GM19467 (cell line): ENCODE data around the gene NMT1.

Source experiments
- ATAC-seq: cut with Tn5 transposase; IDR thresholded peaks from one replicate; pipeline ENCODE4 v1.9.1; 2021; ENCODE audit warnings: mild to moderate bottlenecking, moderate library complexity; ENCODE audit not compliant: unreplicated experiment

NMT1 gene

GRCh38 chr17:45104029-45104428, 42.9 kb downstream of the NMT1 start:
- ATAC-seq, result no peak

GRCh38 chr17:45104497-45104896, 43.4 kb downstream of the NMT1 start:
- no peak for ATAC-seq

GRCh38 chr17:45104907-45105624, 43.9 kb downstream of the NMT1 start:
- no peak for ATAC-seq

- ATAC-seq, result no peak
Measured at GRCh38 chr17:45106096-45106495, 45.0 kb downstream of the NMT1 start.

GRCh38 chr17:45106582-45106981, 45.5 kb downstream of the NMT1 start:
- ATAC-seq, result no peak

- ATAC-seq, result no peak
Measured at GRCh38 chr17:45107293-45108010, 46.3 kb downstream of the NMT1 start.

GRCh38 chr17:45108051-45108450, 46.9 kb downstream of the NMT1 start:
- no peak for ATAC-seq

GRCh38 chr17:45108595-45109521, 47.7 kb downstream of the NMT1 start:
- no peak for ATAC-seq

GRCh38 chr17:45110676-45111611, 49.8 kb downstream of the NMT1 start:
- ATAC-seq, result no peak

- no peak for ATAC-seq
Measured at GRCh38 chr17:45111850-45112249, 50.7 kb downstream of the NMT1 start.

GRCh38 chr17:45112559-45113423, 51.7 kb downstream of the NMT1 start:
- no peak for ATAC-seq

GRCh38 chr17:45113424-45113754, 52.3 kb downstream of the NMT1 start:
- no peak for ATAC-seq

- ATAC-seq, result no peak
Measured at GRCh38 chr17:45114117-45114932, 53.2 kb downstream of the NMT1 start.

- no peak for ATAC-seq
Measured at GRCh38 chr17:45115015-45115625, 54.0 kb downstream of the NMT1 start.

GRCh38 chr17:45115871-45116270, 54.8 kb downstream of the NMT1 start:
- no peak for ATAC-seq

GRCh38 chr17:45116434-45117016, 55.4 kb downstream of the NMT1 start:
- no peak for ATAC-seq

GRCh38 chr17:45117334-45117733, 56.2 kb downstream of the NMT1 start:
- no peak for ATAC-seq
